Fibroblast of the aortic adventitia (primary cell): ENCODE results near the gene FSTL4. TPM values are rescaled to one million over a fixed set of nuclear protein-coding genes. Genes with fewer than 3 reads are reported as not detected.

Source experiments
- DNase-seq: peaks from one replicate; pipeline ENCODE4 v3.0.0-alpha.2; 2010; ENCODE audit warnings: low read depth
- H3K4me3 ChIP-seq: 2 replicates; pipeline ENCODE4 v1.5.1; 2011; ENCODE audit warnings: low read depth, mild to moderate bottlenecking, control low read depth, low read length, moderate library complexity
- CTCF ChIP-seq: IDR thresholded peaks from 2 replicates; pipeline ENCODE4 v1.5.1; 2011; ENCODE audit warnings: mild to moderate bottlenecking, low read length, control low read depth, inconsistent platforms; ENCODE audit not compliant: insufficient read depth
- total RNA-seq: library from RNA; depleted of rRNA; stranded (reverse); fragments of >200 nt; gene quantifications from 2 replicates; pipeline ENCODE4 v1.2.3, GENCODE V29; 2012; ENCODE audit warnings: low replicate concordance

The FSTL4 gene
- total RNA-seq, 1 donor = not detected

- no peak overlapping the region for H3K4me3 ChIP-seq
- no peak for DNase-seq
- no peak for TF ChIP-seq CTCF
Observed at GRCh38 chr5:133365738-133366137, 246.6 kb downstream of the FSTL4 start.

DNA sequence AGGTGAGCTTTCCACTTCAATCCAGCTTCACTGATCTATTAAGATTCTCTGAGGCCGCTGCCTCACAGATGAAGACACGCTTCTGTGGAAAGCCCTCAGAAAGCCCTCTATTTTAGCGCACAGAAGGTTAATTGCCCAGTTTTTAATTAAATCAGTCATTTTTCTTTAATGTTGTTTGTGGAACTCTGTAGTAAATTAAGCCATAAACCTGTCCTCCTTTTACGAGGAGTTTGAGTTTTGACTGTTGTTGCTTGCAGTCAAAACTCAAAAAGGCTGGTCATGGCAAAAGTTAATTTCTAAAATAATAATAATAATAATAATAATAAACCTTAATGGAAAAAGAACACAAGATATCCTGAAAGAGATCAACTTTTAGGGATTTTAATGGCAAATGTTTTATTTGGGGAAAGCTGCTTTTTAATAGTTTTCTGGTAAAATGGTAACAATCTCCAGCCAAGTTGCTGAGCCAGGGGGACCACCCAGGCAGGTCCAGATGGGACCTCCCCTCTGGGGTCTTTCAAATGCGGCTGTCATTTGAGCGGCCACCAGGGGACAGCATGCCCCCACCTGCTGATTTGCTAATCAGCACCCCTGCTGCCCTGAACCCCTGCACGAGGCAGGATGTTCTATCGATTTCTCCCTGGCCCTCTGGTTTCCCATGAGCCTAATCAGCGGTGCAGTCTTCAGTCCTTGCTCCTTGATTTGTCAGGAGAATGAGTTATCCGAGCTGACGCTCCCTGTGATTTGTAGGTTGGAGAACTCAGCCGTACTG lies 247.2 kb downstream of the FSTL4 start:
- no peak for DNase-seq

DNA sequence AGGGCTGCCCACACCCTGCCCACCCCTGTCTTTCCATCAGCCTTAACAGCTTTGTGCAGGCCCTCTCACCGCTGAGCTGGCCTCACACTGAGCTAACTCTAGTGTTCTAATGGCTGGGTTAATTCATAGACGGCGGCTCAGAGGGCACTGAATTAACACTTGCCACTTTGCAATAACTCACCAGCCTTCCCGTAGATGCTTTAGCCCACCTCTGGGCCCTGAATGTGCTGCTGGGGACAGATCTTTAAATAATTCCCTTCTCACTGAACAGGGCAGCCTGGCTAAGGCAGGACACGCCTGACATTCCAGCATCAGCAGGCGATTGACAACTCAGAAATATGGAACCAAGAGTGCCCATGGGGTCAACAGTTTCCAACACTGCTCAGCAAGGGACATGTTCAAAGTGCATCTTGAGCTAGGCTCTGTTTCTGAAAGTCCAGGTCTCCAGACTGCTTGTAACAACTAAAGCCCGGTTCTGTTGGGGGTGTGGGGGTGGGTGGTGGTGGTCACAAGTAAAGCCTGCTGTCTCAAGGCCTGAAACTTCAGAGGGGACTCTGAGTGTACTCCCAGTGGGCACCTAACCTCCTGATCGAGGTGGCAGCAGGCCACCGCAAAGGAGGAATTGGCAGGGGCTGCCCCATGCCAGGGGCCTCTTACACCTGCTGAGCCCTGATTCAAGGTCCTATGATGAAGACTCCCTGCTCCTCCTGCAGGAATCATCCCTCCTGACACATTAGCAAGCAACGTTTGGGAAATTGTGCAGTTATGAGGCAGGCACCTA lies 248.3 kb downstream of the FSTL4 start:
- DNase-seq = no peak
- no peak for TF ChIP-seq CTCF
- H3K4me3 ChIP-seq = no peak overlapping the region

More for the DNA sequence above, 247.2 kb downstream of the FSTL4 start:
- peak; percentile 6 for TF ChIP-seq CTCF
- no peak overlapping the region for H3K4me3 ChIP-seq

DNA sequence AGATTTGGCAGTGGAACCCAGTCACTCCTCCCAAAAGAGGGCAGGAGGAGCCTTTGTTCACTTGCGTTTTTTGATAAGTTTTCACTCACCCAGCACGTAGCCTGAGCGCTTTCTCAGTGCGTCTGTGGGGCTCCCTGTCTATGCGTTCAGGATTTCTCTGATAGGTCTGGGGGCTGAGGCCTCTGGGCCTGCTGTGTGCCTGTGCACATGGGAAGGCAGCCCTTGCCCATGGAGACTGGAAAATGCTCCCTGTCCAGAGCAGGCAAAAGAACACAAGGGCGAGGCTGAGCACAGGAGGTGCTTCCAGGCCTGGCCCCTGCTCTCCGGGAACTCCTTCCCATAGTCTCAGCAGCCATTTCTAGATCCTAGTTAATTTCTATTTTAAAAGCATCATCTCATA lies 249.9 kb downstream of the FSTL4 start:
- no peak overlapping the region for H3K4me3 ChIP-seq
- no peak for TF ChIP-seq CTCF
- no peak for DNase-seq

GRCh38 chr5:133361922-133362321 lies 250.4 kb downstream of the FSTL4 start:
- no peak for TF ChIP-seq CTCF

DNA sequence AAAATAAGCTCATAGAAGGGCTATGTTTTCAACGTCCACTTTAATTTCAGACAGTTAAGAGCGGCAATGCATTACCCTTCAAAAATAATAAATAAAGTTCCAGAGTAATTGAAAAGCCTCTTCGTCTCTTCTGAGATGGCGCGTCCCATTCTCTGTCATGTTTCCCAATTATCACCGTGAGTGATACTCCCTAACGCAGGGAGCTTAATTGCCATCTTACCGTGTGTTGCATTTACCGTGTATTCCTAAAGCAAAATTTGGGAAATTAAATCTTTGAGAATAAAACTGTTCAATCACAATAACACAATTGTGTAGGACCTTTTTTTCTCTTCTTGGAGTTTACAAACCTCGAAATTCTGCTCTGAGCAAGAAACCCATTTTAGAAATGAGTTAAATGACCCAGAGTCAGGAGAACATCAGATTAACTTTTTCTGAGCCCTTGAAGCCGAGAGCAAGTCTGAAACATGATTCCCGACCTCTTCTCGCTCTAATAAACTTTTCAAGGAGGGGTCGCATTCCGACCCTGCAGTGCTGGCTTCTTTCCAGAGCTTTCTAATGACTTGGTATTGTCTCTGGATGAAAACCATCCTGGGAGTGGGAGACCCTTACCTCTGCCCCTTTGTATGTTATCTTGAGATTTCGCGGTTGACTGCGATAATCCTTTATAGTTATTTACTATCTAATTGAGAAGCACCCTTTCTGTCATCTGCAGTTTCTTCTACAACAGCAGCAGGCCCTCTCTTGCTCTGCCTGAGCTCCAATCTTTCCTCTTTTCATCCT lies 251.5 kb downstream of the FSTL4 start:
- H3K4me3 ChIP-seq = no peak overlapping the region
- DNase-seq = no peak
- TF ChIP-seq CTCF = no peak

More at GRCh38 chr5:133361922-133362321, 250.4 kb downstream of the FSTL4 start:
- no peak overlapping the region for H3K4me3 ChIP-seq
- peak; percentile 5 for DNase-seq
